HG03139 (cell line): ENCODE data around the gene RRAS.

Experiments used
- ATAC-seq: cut with Tn5 transposase; IDR thresholded peaks from one replicate; pipeline ENCODE4 v1.9.1; 2021; ENCODE audit not compliant: unreplicated experiment

The RRAS gene

DNA sequence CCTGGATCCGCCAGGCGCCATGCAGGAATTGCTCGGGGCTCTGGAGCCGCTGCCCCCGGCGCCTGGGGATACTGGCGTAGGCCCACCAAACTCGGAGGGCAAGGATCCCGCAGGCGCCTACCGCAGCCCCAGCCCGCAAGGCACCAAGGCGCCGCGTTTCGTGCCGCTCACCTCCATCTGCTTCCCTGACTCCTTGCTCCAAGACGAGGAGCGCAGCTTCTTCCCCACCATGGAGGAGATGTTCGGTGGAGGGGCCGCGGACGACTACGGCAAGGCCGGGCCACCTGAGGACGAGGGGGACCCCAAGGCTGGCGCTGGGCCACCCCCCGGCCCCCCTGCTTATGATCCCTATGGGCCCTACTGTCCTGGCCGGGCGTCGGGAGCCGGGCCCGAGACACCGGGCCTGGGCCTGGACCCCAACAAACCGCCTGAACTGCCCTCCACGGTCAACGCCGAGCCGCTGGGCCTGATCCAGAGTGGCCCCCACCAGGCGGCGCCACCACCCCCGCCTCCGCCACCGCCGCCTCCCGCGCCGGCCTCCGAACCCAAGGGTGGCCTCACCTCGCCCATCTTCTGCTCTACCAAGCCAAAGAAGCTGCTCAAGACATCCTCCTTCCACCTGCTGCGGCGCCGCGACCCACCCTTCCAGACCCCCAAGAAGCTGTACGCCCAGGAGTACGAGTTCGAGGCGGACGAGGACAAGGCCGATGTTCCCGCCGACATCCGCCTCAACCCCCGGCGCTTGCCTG lies 42.8 kb downstream of the RRAS start:
- ATAC-seq = no peak

GRCh38 chr19:49596407-49596806 lies 43.5 kb downstream of the RRAS start:
- no peak for ATAC-seq

GRCh38 chr19:49595819-49596404 lies 44.0 kb downstream of the RRAS start:
- ATAC-seq = no peak

- no peak for ATAC-seq
Measured at GRCh38 chr19:49594993-49595818, 44.7 kb downstream of the RRAS start.

- ATAC-seq = no peak
Measured at GRCh38 chr19:49594157-49594992, 45.6 kb downstream of the RRAS start.

- ATAC-seq = peak; percentile 48
Measured at GRCh38 chr19:49593233-49594113, 46.5 kb downstream of the RRAS start.

DNA sequence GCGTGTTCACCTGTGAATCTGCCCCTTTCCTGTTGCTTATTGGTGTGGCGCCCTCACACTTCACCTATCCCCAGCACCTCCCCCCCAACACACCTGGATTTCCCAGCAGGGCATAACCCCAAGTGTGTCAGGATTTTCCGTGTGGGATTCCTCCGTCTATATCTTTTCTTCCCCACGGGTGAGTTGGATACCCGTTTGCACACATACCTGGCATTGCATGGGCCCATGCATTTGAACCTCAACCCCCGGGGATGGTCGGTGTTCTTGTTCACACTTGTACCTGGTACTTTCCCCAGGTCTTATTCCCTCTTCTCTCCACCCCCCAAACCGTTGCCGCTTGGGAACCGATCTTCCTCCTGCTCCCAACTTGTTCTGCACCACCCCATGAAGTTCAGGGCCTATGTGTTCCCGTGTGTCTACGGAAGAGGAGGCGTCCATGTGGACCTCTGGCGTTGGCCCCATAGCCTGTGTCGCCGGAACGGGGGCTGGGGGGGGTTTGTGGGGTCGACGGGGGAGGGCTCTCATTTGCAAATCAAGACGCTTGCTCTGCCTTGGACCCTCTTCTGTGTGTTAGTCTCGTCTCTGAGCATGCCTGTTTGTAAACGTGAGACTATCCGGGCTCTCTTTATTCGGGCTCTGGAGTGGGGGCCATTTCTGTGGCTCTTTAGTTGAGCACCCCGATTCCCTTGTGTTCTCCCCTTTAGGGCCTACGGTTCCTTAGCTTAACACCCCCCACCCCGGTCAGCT lies 47.3 kb downstream of the RRAS start:
- ATAC-seq = no peak

- ATAC-seq = no peak
Measured at GRCh38 chr19:49591731-49592485, 48.0 kb downstream of the RRAS start.

DNA sequence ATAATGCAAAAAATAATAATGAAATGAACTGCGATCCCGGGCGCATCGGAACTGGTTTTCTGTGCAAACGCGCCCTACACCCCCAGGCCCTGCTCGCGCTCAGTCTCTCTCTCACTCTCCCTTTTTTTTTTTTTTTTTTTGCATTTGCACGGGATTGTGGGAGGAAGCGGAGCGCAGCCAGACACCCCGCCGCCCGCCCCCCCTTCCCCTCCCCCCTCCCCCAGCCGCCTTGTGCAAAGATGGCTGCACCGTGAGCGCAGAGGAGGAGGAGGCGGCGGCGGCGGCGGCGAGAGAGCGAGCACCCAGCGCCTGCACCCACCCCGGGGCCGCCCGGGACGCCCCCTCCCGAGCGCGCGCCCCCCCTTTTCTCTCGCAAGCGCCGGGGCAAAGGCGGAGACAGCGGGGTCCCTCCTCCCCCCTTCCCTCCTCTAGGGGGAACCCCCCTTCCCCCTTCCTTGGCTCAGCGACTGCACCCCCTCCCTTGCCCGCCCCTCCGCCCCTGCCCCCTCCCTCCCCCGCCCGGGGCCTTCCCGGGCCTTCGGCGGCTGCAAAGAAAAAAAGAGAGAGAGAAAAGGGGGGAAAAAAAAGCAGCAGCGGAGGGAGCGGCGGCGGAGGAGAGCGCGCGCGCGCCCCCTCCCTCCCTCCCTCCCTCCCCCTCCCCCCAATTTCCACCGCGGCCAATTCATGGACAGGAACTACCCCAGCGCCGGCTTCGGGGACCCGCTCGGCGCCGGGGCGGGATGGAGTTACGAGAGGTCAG lies 48.8 kb downstream of the RRAS start, which contains the start of gene PRR12:
PRR12 (plus strand) TSS at position 212 of the 760 bp plus-strand sequence; CDS start at position 685, 473 bp downstream.
- no peak for ATAC-seq

DNA sequence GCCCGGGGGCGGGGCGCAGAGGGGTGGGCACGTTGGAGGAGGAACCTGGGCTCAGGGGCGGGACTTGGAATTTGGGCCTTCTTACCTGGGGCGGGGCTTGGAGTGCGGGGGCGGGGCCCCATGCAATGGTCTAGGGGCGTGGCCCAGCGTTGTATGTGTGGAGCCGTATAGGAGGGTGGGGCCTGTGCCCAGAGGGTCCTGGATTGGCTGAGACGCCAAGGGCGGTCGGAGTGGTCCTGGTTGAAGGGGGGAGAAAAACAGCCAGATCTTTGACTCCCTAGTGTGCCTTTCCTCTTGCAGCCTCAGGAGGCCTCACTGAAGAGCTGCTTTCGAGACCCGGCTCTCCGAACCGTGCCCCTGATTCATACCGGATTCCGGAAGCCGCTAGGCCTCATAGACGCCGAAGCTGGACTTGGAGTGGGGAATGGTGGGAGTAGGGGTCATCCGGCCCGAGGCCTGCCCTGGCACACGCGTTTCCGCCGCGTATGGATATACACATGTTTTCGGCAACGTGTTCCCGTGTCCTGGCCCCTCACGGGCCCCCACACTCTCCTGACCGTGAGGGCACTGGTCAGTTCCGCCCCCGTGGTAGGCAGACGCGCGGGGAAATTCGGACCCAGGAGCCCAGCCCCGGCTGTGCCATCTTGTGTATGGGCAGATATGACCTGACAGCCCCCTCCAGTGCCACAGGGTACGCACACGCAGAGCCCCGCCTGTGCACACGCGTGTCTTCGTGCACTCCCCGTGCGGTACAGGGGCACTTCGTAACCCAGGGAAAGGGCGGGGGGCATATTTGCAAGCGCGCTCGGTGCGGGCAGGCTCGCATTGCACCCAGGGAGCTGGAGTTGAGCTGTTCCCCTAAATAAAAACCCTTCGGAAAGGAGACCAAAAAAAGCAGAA lies 49.6 kb downstream of the RRAS start:
- peak; percentile 50 for ATAC-seq

GRCh38 chr19:49589502-49589905 lies 50.4 kb downstream of the RRAS start:
- no peak for ATAC-seq

DNA sequence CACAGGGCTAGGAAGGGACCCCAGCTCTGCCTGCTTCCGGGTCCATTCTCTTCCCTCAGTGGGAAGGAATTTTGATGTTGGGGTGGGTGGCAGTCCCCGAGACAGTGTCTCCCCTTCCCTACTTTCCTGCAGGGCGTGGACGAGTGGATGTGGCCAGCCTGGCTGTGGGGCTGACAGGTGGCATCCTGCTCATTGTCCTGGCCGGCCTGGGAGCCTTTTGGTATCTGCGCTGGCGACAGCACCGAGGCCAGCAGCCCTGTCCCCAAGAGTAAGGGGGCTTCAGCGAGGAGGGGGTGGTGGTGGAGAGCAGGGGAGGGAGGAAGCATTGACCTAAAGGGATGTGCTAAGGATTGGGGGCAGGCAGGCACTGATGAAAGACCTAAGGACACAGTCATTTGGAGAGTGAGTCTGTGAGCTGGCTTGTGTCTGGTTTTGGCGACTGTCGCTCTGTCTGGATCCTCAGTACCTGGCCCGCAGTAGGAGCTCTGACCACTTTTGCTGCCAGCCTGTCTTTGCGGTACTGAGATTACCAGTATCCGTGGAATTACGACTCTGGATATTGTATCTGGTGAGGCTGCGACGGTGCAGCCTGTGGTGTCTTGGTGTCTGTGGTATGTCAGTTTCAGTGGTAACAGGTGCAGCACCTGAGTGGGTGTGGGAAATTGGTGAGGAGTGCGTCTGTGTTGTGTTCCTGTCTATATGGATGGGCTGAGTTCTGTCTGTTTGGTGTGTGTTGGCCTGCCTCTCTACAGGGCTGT lies 51.4 kb downstream of the RRAS start:
- ATAC-seq = no peak

DNA sequence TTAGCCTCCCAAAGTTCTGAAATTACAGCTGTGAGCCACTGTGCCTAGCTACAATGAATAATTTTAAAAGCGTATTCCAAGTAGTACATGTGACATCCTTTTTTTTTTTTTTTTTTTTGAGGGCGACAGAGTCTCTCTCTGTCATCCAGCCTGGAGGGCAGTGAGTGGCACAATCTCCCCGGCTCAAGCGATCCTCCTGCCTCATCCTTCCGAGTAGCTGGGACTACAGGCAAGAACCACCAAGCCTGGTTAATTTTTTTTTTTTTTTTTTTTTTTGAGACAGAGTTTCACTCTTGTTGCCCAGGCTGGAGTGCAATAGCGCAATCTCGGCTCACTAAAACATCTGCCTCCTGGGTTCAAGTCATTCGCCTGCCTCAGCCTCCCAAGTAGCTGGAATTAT lies 52.7 kb downstream of the RRAS start:
- no peak for ATAC-seq
